GM12878 (cell line): ENCODE data around the gene SPACA1. TPM values are rescaled to one million over a fixed set of nuclear protein-coding genes. Genes with fewer than 3 reads are reported as not detected.

Experiments used
- ATAC-seq: fragments of 200-7000 bp; cut with Tn5 transposase; 3 replicates; pipeline ENCODE4 v1.9.1; 2020; ENCODE audit warnings: mild to moderate bottlenecking, moderate library complexity
- BruUV-seq: library from RNA; stranded (reverse); fragments of 400-500 nt; replicated peaks from 2 replicates; lab custom pipeline; 2021; lab: Mats Ljungman, UMichigan
- CTCF ChIA-PET: fragments of 300-600 bp; sonication (Branson Sonifier 250); formaldehyde crosslinking; extraction: SDS; loops from one replicate; lab custom pipeline; 2021; ENCODE audit warnings: inconsistent platforms; lab: Yijun Ruan, JAX
- POLR2A ChIA-PET: fragments of 350-600 bp; formaldehyde crosslinking; extraction: SDS; loops from one replicate; lab custom pipeline; 2021; ENCODE audit warnings: inconsistent platforms; lab: Charles Lee
- RAD21 ChIA-PET: fragments of 300-600 bp; sonication (Branson Sonifier 250); formaldehyde crosslinking; loops from one replicate; lab custom pipeline; 2023; ENCODE audit warnings: antibody characterized with exemption; ENCODE audit not compliant: unreplicated experiment; lab: Charles Lee
- SMC1A ChIA-PET: fragments of 300-600 bp; sonication (Branson Sonifier 250); formaldehyde crosslinking; loops from one replicate; lab custom pipeline; 2023; ENCODE audit not compliant: unreplicated experiment, uncharacterized antibody; lab: Charles Lee
- DNase-seq: peaks from one replicate; pipeline ENCODE4 v3.0.0-alpha.2; 2011; ENCODE audit warnings: low read depth, low spot score
- FAIRE-seq: peaks from 3 replicates; lab custom pipeline; 2011; peaks lifted over from hg19 to GRCh38; lab: Jason Lieb, UNC
- H2AFZ ChIP-seq: 2 replicates; pipeline ENCODE4 v1.6.0; 2011; ENCODE audit warnings: low read depth, low read length, control low read depth; ENCODE audit not compliant: control insufficient read depth
- H3K27ac ChIP-seq: 2 replicates; pipeline ENCODE4 v1.5.1; 2011; ENCODE audit warnings: control low read depth; ENCODE audit not compliant: control insufficient read depth, insufficient read depth
- H3K27me3 ChIP-seq, 2 experiments: replicated peaks in 1 of 2; 2 replicates each; pipeline versions ENCODE4 v1.6.0 to v1.6.1; 2011; ENCODE audit warnings: low read length in 1 of 2; ENCODE audit not compliant: control insufficient read depth in 2 of 2, insufficient read depth in 2 of 2
- H3K36me3 ChIP-seq, 2 experiments: 2 replicates each; pipeline ENCODE4 v1.5.1; 2011; ENCODE audit warnings: low read length in 1 of 2; ENCODE audit not compliant: control insufficient read depth in 2 of 2, insufficient read depth in 2 of 2
- H3K4me1 ChIP-seq: 2 replicates; pipeline ENCODE4 v1.6.1; 2011; ENCODE audit warnings: mild to moderate bottlenecking, low read length, moderate library complexity, mixed read lengths; ENCODE audit not compliant: control insufficient read depth, insufficient read depth
- H3K4me2 ChIP-seq: 2 replicates; pipeline ENCODE4 v1.6.0; 2011; ENCODE audit warnings: control low read depth; ENCODE audit not compliant: control insufficient read depth, insufficient read depth
- H3K4me3 ChIP-seq: fragments of 200-600 bp; sonication (generic); 2 replicates; pipeline ENCODE4 v1.5.1; 2016
- H3K79me2 ChIP-seq: 2 replicates; pipeline ENCODE4 v1.6.0; 2011; ENCODE audit warnings: low read length; ENCODE audit not compliant: control insufficient read depth, insufficient read depth
- H3K9ac ChIP-seq: 2 replicates; pipeline ENCODE4 v1.8.0; 2011; ENCODE audit warnings: low read length, control low read depth, mixed read lengths; ENCODE audit not compliant: control insufficient read depth, insufficient read depth
- H3K9me3 ChIP-seq: replicated peaks from 3 replicates; pipeline ENCODE4 v1.5.1; 2011; ENCODE audit warnings: mild to moderate bottlenecking, low read length; ENCODE audit not compliant: control insufficient read depth, insufficient read depth
- H4K20me1 ChIP-seq: 2 replicates; pipeline ENCODE4 v1.6.0; 2011; ENCODE audit not compliant: control insufficient read depth, insufficient read depth
- EGR1 ChIP-seq, 2 experiments: IDR thresholded peaks; 1 replicate in 1 of 2; 2 replicates in 1 of 2; pipeline ENCODE4 v1.6.1; 2011 to 2012; ENCODE audit warnings: low read depth in 2 of 2, low read length in 2 of 2, borderline replicate concordance in 1 of 2, mild to moderate bottlenecking in 1 of 2, moderate library complexity in 1 of 2
- FOXK2 ChIP-seq: fragments of 450-650 bp; IDR thresholded peaks from 2 replicates; pipeline ENCODE4 v1.6.1; 2017; ENCODE audit warnings: mild to moderate bottlenecking, moderate library complexity
- IRF4 ChIP-seq: IDR thresholded peaks from 2 replicates; pipeline ENCODE4 v1.6.1; 2011; ENCODE audit warnings: low read depth, low read length
- MTA2 ChIP-seq: fragments of 450-650 bp; IDR thresholded peaks from 2 replicates; pipeline ENCODE4 v1.6.1; 2016; ENCODE audit warnings: low read depth, mild to moderate bottlenecking, moderate library complexity
- MYB ChIP-seq: fragments of 150-350 bp; IDR thresholded peaks from 2 replicates; pipeline ENCODE4 v1.6.1; 2014; ENCODE audit warnings: mild to moderate bottlenecking, low read depth, low read length, borderline replicate concordance
- ZNF687 ChIP-seq: fragments of 450-650 bp; IDR thresholded peaks from 2 replicates; pipeline ENCODE4 v1.6.1; 2017; ENCODE audit warnings: mild to moderate bottlenecking, moderate library complexity
- WGBS: methylation state at CpG from one replicate; pipeline ENCODE4 v1.1.6; 2016; ENCODE audit warnings: low lambda C conversion rate; ENCODE audit not compliant: insufficient replicate concordance, insufficient coverage; ENCODE audit errors: missing lambda C conversion rate; 5-methylcytosine and 5-hydroxymethylcytosine counted together
- in situ Hi-C: fragments of 300-500 bp; cut with MboI; formaldehyde crosslinking; loops from 9 replicates; pipeline ENCODE4 v1.14.3; 2018; ENCODE audit warnings: mixed read lengths
- intact Hi-C: fragments of 100-400 bp; cut with micrococcal nuclease; formaldehyde crosslinking; loops from one replicate; pipeline ENCODE4 v1.14.2; 2022; ENCODE audit not compliant: unreplicated experiment
- polyA plus RNA-seq, 11 experiments: library from polyadenylated mRNA; depleted of rRNA in 4 of 11; unstranded in 6 of 11; stranded (reverse) in 5 of 11; fragments of >200 nt; fragmentation: Nextera tagmentation in 4 of 11; fragmentation: Illumina TruSeq in 1 of 11; extraction: Ambion mirVana in 4 of 11; extraction: Trizol in 1 of 11; gene quantifications; 1 replicate in 1 of 11; 2 replicates in 10 of 11; pipeline versions ENCODE4 v1.2.1 to v1.2.3, GENCODE V29; 2011 to 2016; ENCODE audit warnings: inconsistent platforms in 2 of 11, missing spikeins in 2 of 11, low read depth in 1 of 11
- total RNA-seq, 4 experiments: library from RNA; depleted of rRNA in 3 of 4; stranded (reverse); fragments of >200 nt in 3 of 4; fragmentation: Illumina TruSeq in 1 of 4; extraction: Trizol in 1 of 4; gene quantifications; 2 replicates each; pipeline versions ENCODE4 v1.2.1 to v1.2.3, GENCODE V29; 2013 to 2021

Gene SPACA1
- total and polyA plus RNA-seq, 10 of the 15 experiments (the other 5 are each of a cell fraction or from before 2014, with no cell fraction given): not detected

GRCh38 chr6:88020439-88020838, 27.2 kb upstream of the SPACA1 start:
- ChIA-PET POLR2A (no interaction called here), CTCF (interaction anchor here (0.6 to 1.5 kb wide), 4 partner anchors 10 to 188 kb away, joined by 3 read pairs; no protein-coding TSS in a partner anchor)
- Histone ChIP-seq H3K4me3 (no peak overlapping the region), H4K20me1 (no peaks in the 10 kb centered on the region), H3K27ac (no peak overlapping the region)
- no peak for ATAC-seq
- FAIRE-seq: no peak
- 32% methylated on average over 6 of the region's 6 CpGs for WGBS
- TF ChIP-seq ZNF687: no peak
- TF ChIP-seq MTA2: no peak
- no peak for TF ChIP-seq IRF4
- TF ChIP-seq FOXK2: no peak
- no peak for TF ChIP-seq MYB
- TF ChIP-seq EGR1 (IDR thresholded peaks at IDR 0.05; ENCODE audit: borderline replicate concordance in 1 of 2, low read depth in 2 of 2, low read length in 2 of 2): no peak
- TF ChIP-seq, all 136 proteins: peak for 0
- RAD21 ChIA-PET: no interaction called here
- Histone ChIP-seq H3K4me1 (no peaks in the 10 kb centered on the region), H3K27me3 (no peaks in the 10 kb centered on the region), H2AFZ (no peak overlapping the region), H3K9ac (no peak overlapping the region), H3K9me3 (no peaks in the 10 kb centered on the region), H3K36me3 (no peaks in the 10 kb centered on the region), H3K4me2 (no peak overlapping the region), H3K79me2 (no peaks in the 10 kb centered on the region)
- intact Hi-C loops (no loop called here), in situ Hi-C loops (no loop called here)
- no TSS peak for BruUV-seq
- SMC1A ChIA-PET: interaction anchor here (0.6 to 1.2 kb wide), 4 partner anchors 23 to 798 kb away, joined by 3 read pairs; no protein-coding TSS in a partner anchor
- no peak for DNase-seq
